Upper lobe of left lung (tissue), 6 donors: Measurements from ENCODE around the gene MACC1. TPM values are rescaled to one million over a fixed set of nuclear protein-coding genes. Genes with fewer than 3 reads are reported as not detected.
"Not testable (repeated sequence)": the region's sequence is repeated elsewhere in the genome, so short reads cannot be mapped to it uniquely, and the experiment has no call there.

Experiments
- ATAC-seq, 2 donors: fragments of 200-7000 bp; cut with Tn5 transposase; one replicate each; pipeline ENCODE4 v1.9.1; 2022; ENCODE audit warnings: mild to moderate bottlenecking in 2 of 2, moderate library complexity in 2 of 2; ENCODE audit not compliant: low FRiP score in 2 of 2
- DNase-seq, 2 donors: peaks; one replicate each; pipeline ENCODE4 v3.0.0-alpha.2; 2019 to 2020
- H3K27ac ChIP-seq, 4 donors: fragments of 200-600 bp; sonication (generic); one replicate each; pipeline ENCODE4 v1.5.1; 2016 to 2019
- H3K27me3 ChIP-seq, 4 donors: fragments of 200-600 bp; sonication (generic); one replicate each; pipeline ENCODE4 v1.5.1; 2017 to 2019
- H3K36me3 ChIP-seq, 4 donors: fragments of 200-600 bp; sonication (generic); one replicate each; pipeline ENCODE4 v1.5.1; 2016 to 2019
- H3K4me1 ChIP-seq, 4 donors: fragments of 200-600 bp; sonication (generic); one replicate each; pipeline ENCODE4 v1.5.1; 2018 to 2019
- H3K4me3 ChIP-seq, 4 donors: fragments of 200-600 bp; sonication (generic); one replicate each; pipeline ENCODE4 v1.5.1; 2017 to 2019; ENCODE audit warnings: mild to moderate bottlenecking in 2 of 4, moderate library complexity in 1 of 4
- H3K9me3 ChIP-seq, 4 donors: fragments of 200-600 bp; sonication (generic); one replicate each; pipeline ENCODE4 v1.5.1; 2018 to 2019
- EP300 ChIP-seq, 4 donors: sonication (generic); formaldehyde crosslinking; IDR thresholded peaks; one replicate each; pipeline ENCODE4 v1.5.1; 2017; ENCODE audit warnings: antibody characterized with exemption in 4 of 4, control low read depth in 2 of 4
- POLR2A ChIP-seq, 4 donors: fragments of 450-650 bp; IDR thresholded peaks; one replicate each; pipeline ENCODE4 v1.5.1; 2016 to 2017; ENCODE audit warnings: antibody characterized with exemption in 4 of 4, mild to moderate bottlenecking in 2 of 4
- POLR2AphosphoS5 ChIP-seq, 2 donors: sonication (generic); formaldehyde crosslinking; IDR thresholded peaks; one replicate each; pipeline ENCODE4 v1.5.1; 2017; ENCODE audit warnings: antibody characterized with exemption in 2 of 2
- WGBS, 2 donors: methylation state at CpG; one replicate each; pipeline ENCODE4 v1.1.5; 2017 to 2018; 5-methylcytosine and 5-hydroxymethylcytosine counted together
- total RNA-seq, 6 donors: library from RNA; depleted of rRNA in 4 of 6; stranded (reverse); fragments of >200 nt in 4 of 6; gene quantifications; one replicate each; pipeline versions ENCODE4 v1.1.0 to v1.2.1, GENCODE V29; 2016 to 2021
- TF ChIP-seq, protein P1 (sequence below), 6 experiments: fragments of 450-650 bp in 4 of 6; fragments of 200-600 bp in 2 of 6; sonication (generic) in 2 of 6; IDR thresholded peaks; one replicate each; pipeline ENCODE4 v1.5.1; 2016 to 2019; ENCODE audit warnings: antibody characterized with exemption in 6 of 6
- donor health status: DM: no; HTN: no; CAD: no; lungs with moderate emphysema.
- donor health status: DM: no; HTN: yes; CAD: no; lungs with severe emphysema.

The MACC1 gene
- total RNA-seq, 6 donors from 2014 or later = 10.5 to 86.5 (median 24.3) TPM

DNA sequence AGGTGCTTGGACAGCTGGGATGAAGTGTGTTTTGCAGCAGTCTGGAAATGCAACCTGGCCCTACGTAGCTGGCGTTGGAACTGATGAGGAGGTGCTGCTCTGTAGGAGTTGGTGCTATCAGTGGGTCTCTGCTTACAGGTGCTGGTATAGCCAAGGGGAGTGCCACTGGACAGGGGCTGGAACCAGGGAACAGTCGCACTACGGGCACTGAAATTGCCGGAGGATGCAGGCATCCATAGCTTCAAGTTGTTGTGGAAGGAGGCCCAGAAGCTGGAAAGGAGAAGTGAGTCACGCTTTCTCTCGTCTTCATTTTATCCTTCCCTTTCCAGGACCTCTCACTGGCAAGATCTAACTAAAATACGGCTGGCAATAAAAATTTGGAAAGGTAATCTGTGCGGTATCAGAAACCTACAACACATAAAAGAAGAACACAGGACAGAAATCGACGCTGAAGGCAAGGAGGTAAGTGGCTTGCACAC is 25.8 kb downstream of the MACC1 start:
- Histone ChIP-seq H3K4me3 (no peak overlapping the region), H3K4me1 (no peaks in the 10 kb centered on the region), H3K36me3 (no peaks in the 10 kb centered on the region), H3K9me3 (peaks cover 0 to 7% (median 0%) of the 10 kb centered on the region in 4 donors), H3K27me3 (no peaks in the 10 kb centered on the region), H3K27ac (no peak overlapping the region)
- TF ChIP-seq EP300 (IDR thresholded peaks at IDR 0.05) (no peak), POLR2AphosphoS5 (IDR thresholded peaks at IDR 0.05) (no peak), POLR2A (IDR thresholded peaks at IDR 0.05) (no peak)
- TF ChIP-seq, protein P1, sequence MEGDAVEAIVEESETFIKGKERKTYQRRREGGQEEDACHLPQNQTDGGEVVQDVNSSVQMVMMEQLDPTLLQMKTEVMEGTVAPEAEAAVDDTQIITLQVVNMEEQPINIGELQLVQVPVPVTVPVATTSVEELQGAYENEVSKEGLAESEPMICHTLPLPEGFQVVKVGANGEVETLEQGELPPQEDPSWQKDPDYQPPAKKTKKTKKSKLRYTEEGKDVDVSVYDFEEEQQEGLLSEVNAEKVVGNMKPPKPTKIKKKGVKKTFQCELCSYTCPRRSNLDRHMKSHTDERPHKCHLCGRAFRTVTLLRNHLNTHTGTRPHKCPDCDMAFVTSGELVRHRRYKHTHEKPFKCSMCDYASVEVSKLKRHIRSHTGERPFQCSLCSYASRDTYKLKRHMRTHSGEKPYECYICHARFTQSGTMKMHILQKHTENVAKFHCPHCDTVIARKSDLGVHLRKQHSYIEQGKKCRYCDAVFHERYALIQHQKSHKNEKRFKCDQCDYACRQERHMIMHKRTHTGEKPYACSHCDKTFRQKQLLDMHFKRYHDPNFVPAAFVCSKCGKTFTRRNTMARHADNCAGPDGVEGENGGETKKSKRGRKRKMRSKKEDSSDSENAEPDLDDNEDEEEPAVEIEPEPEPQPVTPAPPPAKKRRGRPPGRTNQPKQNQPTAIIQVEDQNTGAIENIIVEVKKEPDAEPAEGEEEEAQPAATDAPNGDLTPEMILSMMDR (IDR thresholded peaks at IDR 0.05) = no peak
- DNase-seq (no peak), ATAC-seq (no peak)
- 84 to 87% methylated on average over 11 of the region's 11 CpGs for WGBS, 2 donors

DNA sequence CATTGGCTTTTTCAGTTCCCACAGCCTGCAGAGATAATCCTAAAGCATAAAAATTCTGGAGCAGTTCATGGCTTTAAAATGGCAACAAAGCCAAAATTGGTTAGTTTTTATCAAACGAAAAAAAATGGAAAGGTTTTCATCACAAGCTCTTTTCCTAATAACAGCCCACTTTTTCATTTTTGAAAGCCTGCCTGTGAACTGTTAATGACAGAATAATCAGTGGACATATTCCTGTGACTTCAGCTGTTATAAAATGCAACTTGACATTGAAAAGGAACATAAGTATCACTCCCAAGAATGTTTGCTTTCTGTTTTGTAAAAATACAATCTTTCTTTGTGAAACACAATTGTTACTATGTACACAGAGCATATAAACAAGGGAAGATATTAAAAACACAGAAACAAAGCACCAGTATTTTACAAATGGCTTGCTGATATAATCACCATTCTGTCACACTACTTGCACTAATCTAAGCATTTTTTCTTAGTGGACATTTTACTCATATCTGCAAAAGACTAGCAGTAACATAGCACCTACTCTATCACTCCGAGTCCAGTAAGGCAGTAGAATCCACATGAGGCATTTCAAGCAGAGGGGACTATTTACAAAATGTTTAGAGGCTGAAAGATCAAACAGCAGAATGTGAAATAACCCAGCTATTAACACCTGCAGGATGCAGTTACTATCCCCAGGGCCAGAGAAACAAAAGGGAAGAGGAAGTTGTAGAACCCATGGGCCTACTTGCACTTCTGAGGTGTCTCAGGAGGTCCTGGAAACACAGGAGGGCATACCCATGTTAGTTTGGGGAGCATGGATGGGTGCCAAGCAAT is 26.4 kb downstream of the MACC1 start:
- DNase-seq = no peak
- 37 to 42% methylated on average over 2 of the region's 2 CpGs for WGBS, 2 donors
- ATAC-seq = no peak

DNA sequence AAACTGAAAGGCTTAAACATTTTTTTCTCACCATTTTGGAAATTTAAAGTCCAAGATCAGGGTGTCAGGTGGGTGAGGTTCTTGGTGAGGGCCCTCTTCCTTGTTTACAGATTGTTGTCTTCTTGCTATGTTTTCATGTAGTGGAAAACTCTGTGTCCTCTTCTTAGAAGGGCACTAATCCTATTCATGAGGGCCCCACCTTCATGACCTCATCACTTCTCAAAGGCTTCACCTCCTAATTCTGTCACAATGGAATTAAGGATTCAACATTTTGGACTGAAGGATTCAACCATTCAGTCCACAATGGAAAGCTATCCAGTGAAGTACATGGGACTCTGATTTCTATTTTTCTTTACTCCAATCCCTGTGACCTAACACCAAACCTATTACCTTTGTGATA is 27.3 kb downstream of the MACC1 start:
- Histone ChIP-seq H3K36me3 (no peaks in the 10 kb centered on the region), H3K4me1 (no peaks in the 10 kb centered on the region), H3K9me3 (peaks cover 0 to 7% (median 0%) of the 10 kb centered on the region in 4 donors), H3K27me3 (no peaks in the 10 kb centered on the region), H3K27ac (no peak overlapping the region), H3K4me3 (no peak overlapping the region)
- DNase-seq (no peak), ATAC-seq (no peak)
- TF ChIP-seq POLR2AphosphoS5 (IDR thresholded peaks at IDR 0.05) = no peak
- TF ChIP-seq, protein P1 (IDR thresholded peaks at IDR 0.05) = no peak
- TF ChIP-seq POLR2A (IDR thresholded peaks at IDR 0.05) = no peak
- TF ChIP-seq EP300 (IDR thresholded peaks at IDR 0.05) = no peak

More for the DNA sequence above, 26.4 kb downstream of the MACC1 start:
- no peak overlapping the region for H3K27ac ChIP-seq
- H3K4me1 ChIP-seq = no peaks in the 10 kb centered on the region
- no peaks in the 10 kb centered on the region for H3K27me3 ChIP-seq
- no peak overlapping the region for H3K4me3 ChIP-seq
- peaks cover 0 to 7% (median 0%) of the 10 kb centered on the region in 4 donors for H3K9me3 ChIP-seq
- TF ChIP-seq, protein P1 (IDR thresholded peaks at IDR 0.05) = no peak
- TF ChIP-seq EP300 (IDR thresholded peaks at IDR 0.05) (no peak), POLR2A (IDR thresholded peaks at IDR 0.05) (no peak), POLR2AphosphoS5 (IDR thresholded peaks at IDR 0.05) (no peak)
- no peaks in the 10 kb centered on the region for H3K36me3 ChIP-seq

DNA sequence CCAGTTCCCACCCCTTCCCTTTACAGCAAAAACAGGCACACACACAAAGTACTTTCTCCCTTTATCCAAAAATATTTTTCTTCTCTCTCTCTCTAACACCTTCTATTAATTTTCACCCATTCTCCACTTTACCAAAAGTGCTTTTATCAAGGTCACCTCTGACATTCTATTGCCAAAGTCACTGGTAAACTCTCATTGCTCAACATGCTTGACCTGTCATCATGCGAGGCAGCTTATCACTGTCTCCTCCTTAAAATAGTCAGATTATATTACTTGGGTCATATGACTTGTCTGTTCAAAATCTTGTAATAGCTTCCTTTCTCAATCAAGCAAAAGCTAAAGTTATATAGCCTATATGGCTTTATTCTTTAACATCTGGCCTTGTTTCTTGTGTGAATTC is 28.6 kb downstream of the MACC1 start:
- WGBS, 2 donors = 43 to 57% methylated on average over 1 of the region's 1 CpG
- Histone ChIP-seq H3K4me3 (no peak overlapping the region), H3K27me3 (no peaks in the 10 kb centered on the region), H3K27ac (no peak overlapping the region), H3K36me3 (no peaks in the 10 kb centered on the region), H3K4me1 (no peaks in the 10 kb centered on the region), H3K9me3 (peaks cover 0 to 7% (median 0%) of the 10 kb centered on the region in 4 donors)
- DNase-seq (no peak), ATAC-seq (no peak)
- TF ChIP-seq EP300 (IDR thresholded peaks at IDR 0.05) (no peak), POLR2AphosphoS5 (IDR thresholded peaks at IDR 0.05) (no peak), POLR2A (IDR thresholded peaks at IDR 0.05) (no peak)
- TF ChIP-seq, protein P1 (IDR thresholded peaks at IDR 0.05) = no peak

DNA sequence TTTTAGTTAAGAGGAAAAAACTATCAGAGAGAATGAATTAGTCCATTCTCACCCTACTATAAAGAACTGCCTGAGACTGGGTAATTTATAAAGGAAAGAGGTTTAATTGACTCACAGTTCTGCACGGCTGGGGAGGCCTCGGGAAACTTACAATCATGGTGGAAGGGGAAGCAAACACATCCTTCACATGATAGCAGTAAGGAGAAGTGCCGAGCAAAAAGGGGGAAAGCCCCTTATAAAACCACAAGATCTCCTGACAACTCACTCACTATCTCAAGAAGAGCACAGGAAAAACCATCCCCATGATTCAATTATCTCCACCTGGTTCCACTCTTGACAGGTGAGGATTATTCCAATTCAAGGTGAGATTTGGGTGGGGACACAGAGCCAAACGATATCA is 29.3 kb downstream of the MACC1 start:
- not testable (repeated sequence) for ATAC-seq, H3K36me3 ChIP-seq, H3K4me3 ChIP-seq, H3K27me3 ChIP-seq, H3K27ac ChIP-seq, H3K9me3 ChIP-seq, DNase-seq, H3K4me1 ChIP-seq
- WGBS, 2 donors = 53 to 65% methylated on average over 4 of the region's 4 CpGs
